Hypothalamus (tissue), 51 donors: ENCODE results near the gene CD300E.

Experiments used
- DNase-seq, 51 donors: peaks; one replicate each; lab custom pipeline; 2025; lab: John Stamatoyannopoulos, UW

CD300E gene

GRCh38 chr17:74623693-74624093 lies at the start of gene CD300E:
TSS of gene CD300E (minus strand) at chr17:74623738. CDS start at chr17:74623621, 117 bp downstream.
- DNase-seq = no peak

- DNase-seq = peak in 41 of 51 donors; percentile 4 to 62 (median 32)
Measured at GRCh38 chr17:74671031-74671771, 47.7 kb upstream of the CD300E start.

GRCh38 chr17:74670329-74670728 lies 46.8 kb upstream of the CD300E start:
- no peak for DNase-seq

GRCh38 chr17:74663561-74663960 lies 40.0 kb upstream of the CD300E start:
- no peak for DNase-seq

GRCh38 chr17:74659889-74660288 lies 36.4 kb upstream of the CD300E start:
- no peak for DNase-seq

- no peak for DNase-seq
Measured at GRCh38 chr17:74658620-74659019, 35.1 kb upstream of the CD300E start.

- no peak for DNase-seq
Measured at GRCh38 chr17:74654742-74655141, 31.2 kb upstream of the CD300E start.

- no peak for DNase-seq
Measured at GRCh38 chr17:74652020-74652419, 28.5 kb upstream of the CD300E start.

- DNase-seq = no peak
Measured at GRCh38 chr17:74649909-74650308, 26.4 kb upstream of the CD300E start.

GRCh38 chr17:74647871-74648672 lies 24.5 kb upstream of the CD300E start:
- no peak for DNase-seq

- DNase-seq = no peak
Measured at GRCh38 chr17:74646231-74646630, 22.7 kb upstream of the CD300E start.

- no peak for DNase-seq
Measured at GRCh38 chr17:74645010-74645409, 21.5 kb upstream of the CD300E start.

GRCh38 chr17:74644419-74644818 lies 20.9 kb upstream of the CD300E start:
- no peak for DNase-seq

- DNase-seq = no peak
Measured at GRCh38 chr17:74643826-74644225, 20.3 kb upstream of the CD300E start.

- DNase-seq = no peak
Measured at GRCh38 chr17:74642995-74643394, 19.5 kb upstream of the CD300E start.

GRCh38 chr17:74642556-74642955 lies 19.0 kb upstream of the CD300E start:
- no peak for DNase-seq

- no peak for DNase-seq
Measured at GRCh38 chr17:74641958-74642298, 18.4 kb upstream of the CD300E start.

GRCh38 chr17:74641224-74641957 lies 17.9 kb upstream of the CD300E start:
- no peak for DNase-seq

GRCh38 chr17:74639704-74640151 lies 16.2 kb upstream of the CD300E start:
- DNase-seq = peak in 3 of 51 donors; percentile 6 to 12 (median 7)

- no peak for DNase-seq
Measured at GRCh38 chr17:74637926-74638325, 14.4 kb upstream of the CD300E start.

GRCh38 chr17:74637265-74637664 lies 13.7 kb upstream of the CD300E start:
- peak in 1 of 51 donors; percentile 5 for DNase-seq
